ENCODE results near the gene SSH3.
A peak's percentile ranks its signal among the peaks of the same experiment; 100 is the strongest.
"Not testable (repeated sequence)": the region's sequence is repeated elsewhere in the genome, so short reads cannot be mapped to it uniquely, and the experiment has no call there.

Gene SSH3

DNA sequence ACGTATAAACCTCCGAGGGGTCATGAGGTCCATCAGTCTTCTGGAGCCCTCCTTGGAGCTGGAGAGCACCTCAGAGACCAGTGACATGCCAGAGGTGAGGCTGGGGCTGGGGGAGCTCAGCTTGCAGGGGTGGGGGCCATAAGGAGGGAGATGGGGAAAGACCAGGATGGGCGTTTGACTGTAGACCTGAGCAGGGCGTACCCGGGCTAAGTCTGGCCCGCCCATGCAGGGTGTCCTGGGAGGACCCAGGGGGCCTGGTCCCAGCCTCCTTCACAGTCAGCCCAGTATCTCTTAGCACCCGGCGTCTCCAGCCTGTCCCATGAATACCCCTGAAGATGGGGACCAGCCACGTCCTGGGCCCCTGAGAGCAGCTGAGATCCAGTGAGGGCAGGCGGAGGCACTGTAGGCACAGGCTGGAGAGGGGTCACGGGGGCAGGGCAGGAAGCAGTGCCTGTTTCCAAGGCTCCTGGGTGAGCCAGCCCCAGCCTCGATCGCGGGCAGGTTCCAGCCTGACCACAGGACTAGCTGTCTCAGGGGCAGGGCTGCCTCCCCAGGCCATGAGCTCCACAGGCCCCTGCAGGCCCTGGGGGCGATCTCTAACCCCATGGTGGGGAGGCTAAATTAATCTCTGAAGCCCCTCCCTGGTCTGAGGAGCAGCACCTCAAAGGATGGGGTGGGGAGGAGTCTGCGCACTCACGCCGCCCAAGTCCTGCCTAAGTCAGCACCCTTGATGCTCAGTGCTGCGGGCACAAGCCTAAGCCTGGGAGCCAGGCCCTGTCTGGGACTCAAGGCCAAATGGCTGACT is 7.1 kb downstream of the SSH3 start:
- no peak for DNase-seq (ENCODE audit: low read depth in 2 of 2)

DNA sequence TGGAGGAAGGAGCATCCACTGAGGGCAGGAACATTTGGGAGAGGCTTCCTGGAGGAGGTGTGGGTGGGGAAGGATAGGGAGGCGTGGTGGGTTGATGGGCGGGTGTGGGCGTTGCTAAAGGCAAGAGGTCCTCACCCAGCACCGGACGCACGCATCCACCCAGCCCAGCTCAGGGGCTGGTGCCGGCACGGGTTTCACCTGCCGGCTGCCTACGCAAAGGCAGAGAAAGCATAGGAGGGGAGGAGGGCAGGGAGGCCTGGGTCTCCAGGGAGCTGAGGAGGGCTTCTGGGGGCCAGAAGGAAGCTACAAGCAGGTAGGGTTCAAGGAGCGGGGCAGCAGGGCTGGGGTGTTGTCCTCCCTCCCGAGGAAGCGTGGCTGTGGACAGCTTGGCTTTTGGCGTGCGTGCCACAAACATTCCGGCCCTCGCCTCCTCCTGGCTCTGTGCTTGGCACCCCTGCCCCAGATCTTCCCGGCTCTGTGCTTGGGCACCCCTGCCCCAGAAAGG is 7.8 kb downstream of the SSH3 start:
- DNase-seq (ENCODE audit: low read depth in 2 of 2) = no peak

DNA sequence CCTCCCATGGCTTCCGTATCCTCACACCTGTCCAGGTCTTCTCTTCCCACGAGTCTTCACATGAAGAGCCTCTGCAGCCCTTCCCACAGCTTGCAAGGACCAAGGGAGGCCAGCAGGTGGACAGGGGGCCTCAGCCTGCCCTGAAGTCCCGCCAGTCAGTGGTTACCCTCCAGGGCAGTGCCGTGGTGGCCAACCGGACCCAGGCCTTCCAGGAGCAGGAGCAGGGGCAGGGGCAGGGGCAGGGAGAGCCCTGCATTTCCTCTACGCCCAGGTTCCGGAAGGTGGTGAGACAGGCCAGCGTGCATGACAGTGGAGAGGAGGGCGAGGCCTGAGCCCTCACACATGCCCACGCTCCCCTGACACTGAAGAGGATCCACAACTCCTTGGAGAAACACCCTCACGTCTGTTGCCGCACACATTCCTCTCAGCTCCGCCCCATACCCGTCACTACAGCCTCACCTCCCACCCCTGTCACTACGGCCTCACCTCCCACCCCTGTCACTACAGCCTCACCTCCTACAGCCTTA is 8.3 kb downstream of the SSH3 start:
- DNase-seq (ENCODE audit: low read depth in 2 of 2) = no peak

DNA sequence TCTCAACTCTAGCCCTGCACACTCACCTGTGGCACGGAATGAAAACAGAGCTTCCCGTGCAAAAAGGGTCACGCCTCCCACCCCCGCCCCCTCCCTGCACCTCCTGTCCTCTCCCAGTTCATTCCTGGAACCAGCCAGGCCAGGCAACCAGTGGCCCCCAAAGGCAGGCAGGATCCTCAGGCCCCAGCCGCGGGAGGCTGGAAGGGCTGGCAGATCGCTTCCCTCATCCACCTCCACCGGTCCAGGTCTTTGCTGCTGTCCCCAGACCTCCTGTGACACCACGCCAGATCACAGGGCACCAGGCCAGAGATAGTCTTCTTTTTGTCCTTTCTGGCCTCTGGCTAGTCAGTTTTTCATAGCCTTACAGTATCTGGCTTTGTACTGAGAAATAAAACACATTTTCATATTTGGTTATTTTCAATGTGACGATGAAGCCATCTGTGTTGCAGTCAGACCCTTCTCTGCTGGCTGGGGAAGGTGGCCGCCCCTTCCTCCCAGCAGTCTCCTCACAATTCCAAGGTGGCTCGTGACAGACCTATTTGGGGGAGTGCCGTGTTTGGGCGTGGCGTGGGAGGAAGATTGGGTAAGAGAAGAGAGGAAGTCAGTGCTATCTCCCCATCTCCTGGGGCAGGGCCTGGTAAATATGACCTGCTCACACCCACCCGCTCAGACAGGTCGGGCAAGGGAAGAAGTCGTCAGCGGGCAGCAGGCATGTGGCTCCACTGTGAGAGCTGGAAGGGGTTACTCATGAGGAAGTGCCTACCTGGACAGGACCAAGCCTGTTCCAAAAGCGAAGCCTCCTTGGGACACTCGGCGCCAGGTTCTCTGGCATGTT is 9.1 kb downstream of the SSH3 start:
- DNase-seq (ENCODE audit: low read depth in 2 of 2) = peak in 1 of 2 donors; percentile 49

DNA sequence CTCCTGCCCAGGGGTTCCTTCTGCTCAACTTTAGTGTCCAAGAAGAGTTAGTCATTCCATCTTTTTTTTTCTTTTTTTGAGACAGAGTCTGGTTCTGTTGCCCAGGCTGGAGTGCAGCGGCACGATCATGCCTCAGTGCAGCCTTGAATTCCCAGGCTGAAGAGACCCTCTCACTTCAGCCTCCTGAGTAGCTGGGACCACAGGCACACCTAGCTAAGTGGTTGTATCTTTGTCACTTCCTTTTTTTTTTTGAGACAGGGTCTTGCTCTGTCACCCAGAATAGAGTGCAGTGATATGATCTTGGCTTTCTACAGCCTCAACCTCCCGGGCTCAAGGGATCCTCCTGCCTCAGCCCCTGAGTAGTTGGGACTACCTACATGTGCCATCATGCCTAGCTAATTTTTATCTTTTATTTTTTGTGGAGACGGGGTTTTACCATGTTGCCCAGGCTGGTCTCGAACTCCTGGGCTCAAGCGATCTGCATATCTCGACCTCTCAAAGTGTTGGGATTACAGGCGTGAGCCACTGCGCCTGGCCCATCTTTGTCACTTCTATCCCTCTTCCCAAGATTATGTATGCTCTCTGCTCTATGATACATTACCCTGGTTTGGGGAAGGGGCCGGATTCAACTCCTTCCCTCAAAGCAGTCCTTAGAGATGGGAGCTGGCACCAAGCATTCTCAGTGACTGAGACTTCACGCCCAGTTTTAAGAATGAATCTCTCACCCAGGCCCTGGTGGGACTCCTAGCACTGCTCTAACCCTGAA is 10.0 kb downstream of the SSH3 start:
- DNase-seq (ENCODE audit: low read depth in 2 of 2) = no peak

DNA sequence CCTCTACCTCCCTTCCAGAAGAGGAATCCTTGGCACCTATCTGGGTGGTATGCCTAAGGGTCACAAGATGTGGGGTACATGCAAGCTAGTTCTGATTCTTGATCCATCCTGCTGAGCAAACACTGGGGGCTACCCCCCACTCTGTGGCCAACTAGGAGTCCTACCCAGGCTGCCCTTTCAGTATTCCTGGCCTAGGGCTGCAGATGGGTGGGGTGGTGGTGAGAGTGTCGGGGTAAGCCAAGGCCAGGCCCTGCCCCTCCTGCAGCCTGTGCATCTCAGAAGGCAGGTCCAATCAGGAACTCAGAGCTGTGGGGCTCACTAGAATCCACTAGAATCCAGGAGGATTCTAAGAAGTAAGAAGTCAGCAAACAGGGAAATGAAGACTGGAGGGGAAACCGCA is 10.9 kb downstream of the SSH3 start:
- no peak for DNase-seq (ENCODE audit: low read depth in 2 of 2)

DNA sequence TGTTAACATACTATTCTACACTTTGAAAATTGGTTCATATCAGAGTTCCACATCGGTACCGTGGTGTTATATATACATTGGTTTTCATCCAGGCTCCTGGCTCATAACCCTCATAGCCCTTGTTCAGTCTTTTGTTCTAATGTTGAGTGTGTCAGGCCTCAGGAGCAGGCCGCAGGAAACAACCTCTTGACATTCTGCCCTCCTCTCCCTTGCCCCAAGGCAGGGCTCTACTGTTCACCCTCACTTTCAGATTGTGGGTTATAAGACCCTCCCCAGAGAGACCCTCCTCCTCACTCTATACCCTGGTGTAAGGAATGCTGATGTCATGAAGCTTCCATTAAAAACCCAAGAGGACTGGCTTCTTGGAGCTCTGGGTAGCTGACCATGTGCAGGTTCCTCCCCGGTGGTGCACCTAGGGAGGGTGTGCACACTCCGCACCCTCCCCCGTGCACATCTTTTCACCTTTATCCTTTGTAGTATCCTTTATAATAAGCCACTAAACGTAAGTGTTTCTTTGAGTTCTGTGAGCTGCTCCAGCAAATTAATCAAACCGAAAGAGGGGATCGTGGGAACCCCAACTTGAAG is 12.1 kb downstream of the SSH3 start:
- DNase-seq (ENCODE audit: low read depth in 2 of 2) = no peak

DNA sequence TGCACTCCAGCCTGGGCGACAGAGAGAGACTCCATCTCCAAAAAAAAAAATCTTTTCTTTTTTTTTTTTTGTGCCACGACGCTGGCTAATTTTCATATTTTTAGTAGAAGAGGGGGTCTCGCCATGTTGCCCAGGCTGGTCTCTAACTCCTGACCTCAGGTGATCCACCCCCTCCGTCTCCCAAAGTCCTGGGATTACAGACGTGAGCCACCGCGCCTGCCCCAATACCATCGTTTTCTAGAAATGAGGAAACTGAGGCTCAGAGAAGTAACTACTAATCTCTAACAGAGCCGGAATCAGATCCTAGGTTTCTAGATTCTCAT is 13.5 kb downstream of the SSH3 start:
- DNase-seq (ENCODE audit: low read depth in 2 of 2) = no peak

DNA sequence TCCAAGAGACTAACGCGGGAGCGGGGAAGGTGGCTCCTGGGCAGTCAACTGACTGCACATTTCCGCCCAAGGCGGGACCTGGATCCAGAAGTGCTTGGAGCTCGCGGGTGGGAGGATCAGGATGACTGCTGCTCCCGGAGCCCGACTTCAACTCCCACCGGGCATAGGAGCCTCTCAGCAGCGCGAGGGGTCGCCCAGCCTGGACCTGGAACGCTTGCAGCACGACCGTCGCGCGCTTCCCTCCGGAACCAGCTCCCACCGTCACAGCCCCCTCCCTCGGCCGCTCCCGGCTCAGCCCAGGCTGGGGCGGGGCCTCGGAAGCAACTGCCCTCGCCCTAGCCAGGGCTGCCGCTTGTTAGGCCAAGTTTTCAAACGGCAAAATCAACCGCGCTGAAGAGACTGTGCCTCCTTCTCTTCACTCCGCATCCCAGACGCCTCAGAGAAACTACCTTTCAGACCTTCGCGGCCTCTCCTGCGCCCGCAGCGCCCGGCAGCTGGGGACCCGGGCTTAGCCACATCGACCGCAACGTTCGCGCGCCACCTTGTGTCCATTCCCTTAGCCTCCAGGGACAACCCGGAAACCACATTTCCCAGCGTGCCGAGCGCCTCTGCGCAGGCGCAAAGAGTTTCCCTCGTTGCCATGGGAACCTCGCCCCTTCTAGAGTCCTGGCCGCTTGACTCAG is 14.0 kb downstream of the SSH3 start:
- peak; percentile 98 for DNase-seq (ENCODE audit: low read depth in 2 of 2)

DNA sequence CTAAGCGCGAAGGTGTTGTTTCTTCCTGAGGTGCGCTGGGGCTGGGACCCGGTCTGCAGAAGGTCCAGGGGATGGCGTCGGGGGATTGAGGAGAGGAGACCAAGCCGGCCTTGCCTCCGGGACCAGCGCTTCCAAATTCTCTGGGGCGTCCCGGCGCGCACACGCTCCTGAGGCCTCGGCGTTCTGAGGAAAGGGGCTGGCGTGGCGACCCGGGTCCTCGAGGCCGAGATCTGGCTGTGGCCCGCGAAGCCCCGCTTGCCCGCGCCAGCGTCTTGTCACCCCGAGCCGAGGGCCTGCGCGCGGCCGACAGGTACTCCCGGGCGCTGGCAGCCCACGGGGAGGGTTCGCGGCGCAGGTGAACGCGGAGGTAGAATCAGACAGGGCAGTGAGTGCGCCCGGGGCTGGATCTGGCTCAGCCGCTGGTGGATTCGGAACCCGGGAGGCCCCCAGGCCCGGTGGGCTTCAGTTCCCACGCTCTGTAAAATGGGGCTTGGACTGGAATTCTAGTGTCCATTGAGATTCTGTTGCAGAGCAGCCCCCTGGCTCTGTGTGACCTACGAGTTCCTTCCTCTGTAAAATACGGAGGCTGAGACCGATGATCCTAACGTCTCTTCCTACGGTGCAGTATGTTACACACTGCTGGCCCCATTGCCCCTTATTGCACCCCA is 14.7 kb downstream of the SSH3 start:
- DNase-seq (ENCODE audit: low read depth in 2 of 2) = no peak

DNA sequence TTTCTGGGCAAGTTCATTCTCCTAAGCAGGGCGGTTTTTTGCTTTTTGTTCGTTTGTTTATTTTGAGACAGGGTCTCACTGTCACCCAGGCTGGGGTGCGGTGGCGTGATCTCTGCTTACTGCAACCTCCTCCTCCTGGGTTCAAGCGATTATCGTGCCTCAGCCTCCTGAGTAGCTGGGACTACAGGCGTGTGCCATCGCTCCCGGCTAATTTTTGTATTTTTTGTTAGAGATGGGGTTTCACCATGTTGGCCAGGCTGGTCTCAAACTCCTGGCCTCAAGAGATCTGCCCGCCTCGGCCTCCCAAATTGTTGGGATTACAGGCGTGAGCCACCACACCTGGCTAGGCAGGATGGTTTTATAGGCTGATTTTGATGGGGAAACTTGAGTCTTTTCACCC is 15.5 kb downstream of the SSH3 start:
- not testable (repeated sequence) for DNase-seq (ENCODE audit: low read depth in 2 of 2)

DNA sequence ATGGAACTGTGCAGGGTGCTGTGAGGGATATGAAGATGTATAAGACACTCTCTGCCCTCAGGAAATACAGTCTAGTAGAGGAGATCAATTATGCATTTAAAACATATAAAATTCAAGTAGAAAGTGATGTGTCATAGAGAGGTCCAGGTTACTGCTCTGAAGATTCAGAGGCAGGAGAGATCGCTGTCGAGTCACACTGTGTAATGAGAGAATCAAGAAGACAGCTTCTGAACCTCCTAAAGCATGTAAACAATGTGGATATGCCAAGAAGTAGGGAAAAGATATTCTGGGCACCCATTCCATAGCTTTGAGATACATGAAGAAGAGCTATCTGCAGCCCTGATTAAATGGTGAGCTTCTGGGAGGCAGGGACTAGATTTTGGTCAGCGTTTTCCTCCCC is 16.7 kb downstream of the SSH3 start:
- DNase-seq (ENCODE audit: low read depth in 2 of 2) = no peak

DNA sequence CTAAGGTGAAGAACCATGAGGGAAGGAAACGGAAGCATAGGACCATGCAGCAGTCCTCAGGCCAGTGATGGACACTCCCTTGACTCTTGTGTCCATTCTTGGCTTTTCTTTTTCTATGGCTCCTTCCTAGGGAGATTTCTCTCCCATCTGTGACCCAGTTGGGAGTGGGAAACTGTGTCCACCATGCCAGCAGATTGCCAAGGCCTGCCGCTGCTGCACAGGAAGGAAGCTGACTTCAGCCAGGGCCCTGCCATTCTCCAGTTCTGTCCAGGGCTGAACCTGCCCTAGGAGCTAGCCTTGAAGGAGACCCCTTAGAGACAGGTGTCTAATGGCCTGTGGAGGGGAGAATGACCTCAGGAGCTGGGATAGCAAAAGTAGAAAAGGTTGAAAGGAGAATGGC is 17.4 kb downstream of the SSH3 start:
- no peak for DNase-seq (ENCODE audit: low read depth in 2 of 2)

DNA sequence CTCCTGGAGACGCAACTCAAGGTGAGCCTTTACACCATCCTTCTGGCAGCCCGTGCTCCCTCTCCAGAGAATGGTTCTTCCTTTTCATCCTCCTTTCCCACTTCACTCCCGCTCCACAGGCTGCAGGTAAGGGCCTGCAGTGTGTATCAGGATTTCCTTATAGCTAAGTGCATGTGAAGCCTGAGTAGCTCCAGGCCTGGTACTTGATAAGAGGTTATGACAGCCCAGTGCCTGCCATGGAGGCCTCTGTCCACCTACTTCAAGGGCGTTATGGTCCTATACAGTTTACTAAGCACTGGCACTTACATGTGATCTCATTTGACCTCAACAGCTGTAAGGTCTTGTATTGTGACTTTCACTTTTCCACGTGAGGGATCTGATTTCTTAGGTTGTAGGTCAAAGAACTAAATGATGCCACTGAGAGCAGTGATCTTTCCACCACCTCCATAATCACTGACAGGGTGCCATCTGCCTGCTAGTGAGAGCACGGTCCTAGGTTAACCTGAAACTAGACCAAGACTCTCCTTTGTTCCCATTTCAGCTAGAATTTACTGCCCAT is 18.1 kb downstream of the SSH3 start:
- DNase-seq (ENCODE audit: low read depth in 2 of 2) = no peak

DNA sequence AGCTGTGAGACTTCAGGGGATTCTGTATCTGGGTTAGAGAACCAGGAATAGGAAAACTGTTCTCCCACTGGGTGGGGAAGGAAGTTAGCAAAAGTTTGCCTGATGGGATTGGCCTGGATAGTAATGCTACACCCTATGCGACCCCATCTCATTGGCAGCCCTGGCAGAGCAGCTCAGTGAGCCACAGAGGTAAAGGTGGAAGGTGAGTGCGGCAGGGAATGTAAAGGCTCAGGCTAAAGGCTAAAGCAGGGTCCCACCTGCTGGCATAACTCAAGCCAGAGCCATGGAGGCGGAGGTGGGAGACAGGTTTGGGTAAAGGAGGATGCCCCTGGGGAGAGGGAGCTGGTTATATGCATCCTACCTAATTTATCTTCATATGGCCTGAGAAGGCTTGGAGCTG is 18.7 kb downstream of the SSH3 start:
- DNase-seq (ENCODE audit: low read depth in 2 of 2) = no peak

DNA sequence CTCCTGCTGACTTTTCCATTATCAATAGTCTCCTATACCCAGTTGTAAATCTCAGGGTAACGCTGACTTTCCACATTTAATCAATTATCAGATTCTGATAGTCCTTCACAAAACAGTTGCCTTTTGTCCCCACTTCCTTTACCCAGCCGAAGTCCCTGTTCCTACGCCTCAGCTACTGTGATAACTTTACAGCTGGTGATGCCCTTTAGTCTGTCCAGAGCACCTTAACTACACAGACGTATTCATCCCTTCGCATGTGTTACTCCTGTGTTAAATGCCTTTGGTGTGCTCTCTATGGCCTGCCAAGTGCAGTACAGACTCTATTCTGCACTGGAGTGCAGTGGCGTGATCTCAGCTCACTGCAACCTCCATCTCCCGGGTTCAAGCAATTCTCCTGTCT is 20.2 kb downstream of the SSH3 start:
- DNase-seq (ENCODE audit: low read depth in 2 of 2) = no peak

DNA sequence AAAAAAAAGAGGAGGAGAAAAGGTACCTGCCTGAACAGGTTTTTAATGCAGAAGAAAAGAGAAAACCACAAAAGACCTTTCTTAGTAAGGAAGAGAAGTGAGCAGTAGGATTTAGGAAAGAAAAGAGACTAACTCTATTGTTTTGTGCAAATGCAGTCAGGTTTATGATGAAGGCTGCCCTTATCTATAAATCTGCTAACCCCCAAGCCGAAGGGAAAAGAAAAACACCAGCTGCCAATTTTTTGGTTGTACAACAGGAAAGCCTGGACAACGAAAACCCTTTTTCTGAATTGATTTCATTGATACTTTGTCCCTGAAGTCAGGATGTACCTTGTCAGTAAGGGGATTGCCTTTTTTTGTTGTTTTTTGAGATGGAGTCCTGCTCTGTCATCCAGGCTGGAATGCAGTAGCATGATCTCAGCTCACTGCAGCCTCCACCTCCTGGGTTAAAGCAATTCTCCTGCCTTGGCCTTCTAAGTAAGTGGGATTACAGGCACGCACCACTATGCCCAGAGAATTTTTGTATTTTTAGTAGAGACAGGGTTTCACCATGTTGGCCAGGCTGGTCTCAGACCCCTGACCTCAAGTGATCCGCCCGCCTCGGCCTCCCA is 28.9 kb downstream of the SSH3 start:
- no peak for DNase-seq (ENCODE audit: low read depth in 2 of 2)

DNA sequence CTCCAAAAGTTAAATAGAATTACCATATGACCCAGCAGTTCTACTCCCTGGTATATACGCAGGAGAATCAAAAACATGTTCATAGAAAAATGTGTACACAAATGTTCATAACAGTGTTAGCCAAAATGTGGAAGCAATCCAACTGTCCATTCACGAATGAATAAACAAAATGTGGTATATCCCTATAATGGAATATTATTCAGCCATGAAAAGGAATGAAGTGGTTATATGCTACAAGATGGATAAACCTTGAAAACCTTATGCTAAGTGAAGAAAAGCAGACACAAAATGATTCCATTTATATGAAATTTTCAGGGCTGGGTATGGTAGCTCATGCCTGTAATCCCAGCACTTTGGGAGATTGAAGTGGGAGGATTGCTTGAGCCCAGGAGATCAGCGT is 33.9 kb downstream of the SSH3 start:
- no peak for DNase-seq (ENCODE audit: low read depth in 2 of 2)

DNA sequence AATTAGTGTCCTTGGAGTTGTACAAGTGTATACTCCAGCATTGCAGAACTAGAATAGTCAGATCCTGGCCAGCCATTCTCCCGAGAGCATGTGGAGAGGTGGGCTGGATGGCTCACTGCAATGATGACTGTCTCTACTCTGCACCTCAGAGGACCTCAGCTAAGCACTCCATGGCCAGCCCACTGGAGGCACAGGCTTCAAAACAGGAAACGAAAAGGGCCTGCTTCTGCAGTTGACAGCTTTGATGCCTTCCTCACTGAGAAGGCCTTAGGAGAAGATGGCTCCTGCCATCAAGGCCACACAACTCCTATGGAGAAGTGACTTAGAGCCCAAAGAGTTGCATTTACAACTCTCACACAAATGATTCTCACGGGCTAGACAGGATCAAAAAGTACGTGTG is 40.9 kb downstream of the SSH3 start:
- DNase-seq (ENCODE audit: low read depth in 2 of 2) = no peak

All from activated CD8-positive, alpha-beta memory T cell treated with anti-CD3 and anti-CD28 coated beads for 4 hours (primary cell).